ENCODE measurements around the gene DCPS.

Gene DCPS

DNA sequence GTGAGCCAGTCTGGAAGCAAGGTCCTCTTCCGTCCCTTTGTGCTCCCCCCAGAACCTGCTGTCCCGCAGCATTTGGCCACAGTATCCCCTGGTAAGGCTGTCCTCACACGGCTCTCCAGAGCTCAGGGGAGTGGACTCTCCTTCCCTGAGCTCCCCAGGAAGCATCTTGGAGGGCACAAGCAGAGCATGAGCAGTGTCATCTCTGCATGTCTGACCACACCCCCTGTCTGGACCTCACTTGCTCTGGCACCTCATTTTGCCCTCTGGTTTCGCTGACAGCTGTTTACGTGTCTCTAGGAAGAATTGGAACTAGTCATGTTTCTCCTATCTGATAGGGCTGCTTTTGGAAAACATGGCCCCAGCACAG is 15.5 kb downstream of the DCPS start:
- no peak for DNase-seq (ENCODE audit: low read depth)
- TF ChIP-seq, protein P1, sequence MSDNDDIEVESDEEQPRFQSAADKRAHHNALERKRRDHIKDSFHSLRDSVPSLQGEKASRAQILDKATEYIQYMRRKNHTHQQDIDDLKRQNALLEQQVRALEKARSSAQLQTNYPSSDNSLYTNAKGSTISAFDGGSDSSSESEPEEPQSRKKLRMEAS (IDR thresholded peaks at IDR 0.05; ENCODE audit: low read depth, low read length), result no peak
- TF ChIP-seq POLR2A (IDR thresholded peaks at IDR 0.05; ENCODE audit: extremely low read depth, insufficient read length) (no peak), MYC (IDR thresholded peaks at IDR 0.05; ENCODE audit: low read depth, low read length) (no peak)
- TF ChIP-seq, protein P2, sequence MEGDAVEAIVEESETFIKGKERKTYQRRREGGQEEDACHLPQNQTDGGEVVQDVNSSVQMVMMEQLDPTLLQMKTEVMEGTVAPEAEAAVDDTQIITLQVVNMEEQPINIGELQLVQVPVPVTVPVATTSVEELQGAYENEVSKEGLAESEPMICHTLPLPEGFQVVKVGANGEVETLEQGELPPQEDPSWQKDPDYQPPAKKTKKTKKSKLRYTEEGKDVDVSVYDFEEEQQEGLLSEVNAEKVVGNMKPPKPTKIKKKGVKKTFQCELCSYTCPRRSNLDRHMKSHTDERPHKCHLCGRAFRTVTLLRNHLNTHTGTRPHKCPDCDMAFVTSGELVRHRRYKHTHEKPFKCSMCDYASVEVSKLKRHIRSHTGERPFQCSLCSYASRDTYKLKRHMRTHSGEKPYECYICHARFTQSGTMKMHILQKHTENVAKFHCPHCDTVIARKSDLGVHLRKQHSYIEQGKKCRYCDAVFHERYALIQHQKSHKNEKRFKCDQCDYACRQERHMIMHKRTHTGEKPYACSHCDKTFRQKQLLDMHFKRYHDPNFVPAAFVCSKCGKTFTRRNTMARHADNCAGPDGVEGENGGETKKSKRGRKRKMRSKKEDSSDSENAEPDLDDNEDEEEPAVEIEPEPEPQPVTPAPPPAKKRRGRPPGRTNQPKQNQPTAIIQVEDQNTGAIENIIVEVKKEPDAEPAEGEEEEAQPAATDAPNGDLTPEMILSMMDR (IDR thresholded peaks at IDR 0.05; ENCODE audit: low read depth, low read length), result no peak
- H3K4me3 ChIP-seq (ENCODE audit: low read depth, low read length), result peak overlapping the region; percentile 7

DNA sequence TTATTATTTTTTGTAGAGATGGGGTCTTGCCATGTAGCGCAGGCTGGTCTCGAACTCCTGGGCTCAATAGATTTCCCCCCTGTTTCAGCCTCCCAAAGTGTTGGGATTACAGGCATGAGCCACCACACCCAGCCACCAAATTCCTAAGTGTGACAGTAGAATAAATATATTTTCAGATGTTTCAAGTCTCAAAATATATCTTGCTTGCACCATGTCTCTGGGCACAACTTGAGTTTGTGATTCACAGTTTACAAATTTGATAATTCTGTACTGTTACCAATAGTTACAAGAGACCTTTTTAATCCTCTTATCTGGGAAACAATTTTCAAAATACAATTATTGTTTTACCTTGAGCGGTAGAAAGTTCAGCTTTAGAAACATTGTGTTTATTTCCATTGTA is 19.1 kb downstream of the DCPS start:
- H3K4me3 ChIP-seq (ENCODE audit: low read depth, low read length), result no peak overlapping the region
- TF ChIP-seq, protein P1 (IDR thresholded peaks at IDR 0.05; ENCODE audit: low read depth, low read length), result no peak
- TF ChIP-seq, protein P2 (IDR thresholded peaks at IDR 0.05; ENCODE audit: low read depth, low read length), result no peak
- TF ChIP-seq POLR2A (IDR thresholded peaks at IDR 0.05; ENCODE audit: extremely low read depth, insufficient read length), result no peak
- TF ChIP-seq MYC (IDR thresholded peaks at IDR 0.05; ENCODE audit: low read depth, low read length), result no peak
- no peak for DNase-seq (ENCODE audit: low read depth)

DNA sequence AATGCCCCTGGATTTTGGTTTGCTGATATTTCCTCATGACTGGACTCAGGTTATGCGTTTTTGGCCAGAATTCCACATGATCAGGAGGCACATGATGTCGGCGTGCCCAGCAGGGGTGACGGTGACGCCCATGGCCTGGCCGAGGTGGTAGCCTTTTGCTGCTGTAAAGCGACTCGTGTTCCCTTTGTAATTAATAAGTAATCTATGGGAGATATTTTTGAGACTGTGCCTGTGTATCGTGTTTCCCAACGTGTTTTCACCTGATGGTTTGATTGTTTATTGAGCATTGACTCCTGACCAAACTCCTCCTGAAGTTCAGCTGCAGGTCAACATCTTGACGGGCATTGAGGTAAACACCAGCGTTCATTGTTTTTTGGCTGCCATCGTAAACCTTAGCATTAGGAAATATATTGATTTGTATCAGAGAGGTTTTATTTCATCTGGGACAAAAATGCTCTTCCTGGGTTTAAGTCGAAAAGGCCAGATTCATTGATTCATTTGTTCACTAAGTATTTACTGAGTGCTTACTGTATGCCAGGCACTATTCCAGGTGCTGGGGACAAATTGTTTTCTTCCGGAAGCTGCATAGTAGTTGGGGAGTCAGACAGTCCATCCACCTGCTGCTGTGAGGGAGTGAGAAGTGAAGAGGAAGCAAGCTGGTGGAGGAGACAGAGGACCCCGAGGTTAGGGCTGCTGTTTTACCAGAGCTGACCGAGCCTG is 23.6 kb downstream of the DCPS start:
- DNase-seq (ENCODE audit: low read depth), result no peak
- TF ChIP-seq, protein P2 (IDR thresholded peaks at IDR 0.05; ENCODE audit: low read depth, low read length), result no peak
- TF ChIP-seq, protein P1 (IDR thresholded peaks at IDR 0.05; ENCODE audit: low read depth, low read length), result no peak
- TF ChIP-seq POLR2A (IDR thresholded peaks at IDR 0.05; ENCODE audit: extremely low read depth, insufficient read length) (no peak), MYC (IDR thresholded peaks at IDR 0.05; ENCODE audit: low read depth, low read length) (no peak)
- no peak overlapping the region for H3K4me3 ChIP-seq (ENCODE audit: low read depth, low read length)

DNA sequence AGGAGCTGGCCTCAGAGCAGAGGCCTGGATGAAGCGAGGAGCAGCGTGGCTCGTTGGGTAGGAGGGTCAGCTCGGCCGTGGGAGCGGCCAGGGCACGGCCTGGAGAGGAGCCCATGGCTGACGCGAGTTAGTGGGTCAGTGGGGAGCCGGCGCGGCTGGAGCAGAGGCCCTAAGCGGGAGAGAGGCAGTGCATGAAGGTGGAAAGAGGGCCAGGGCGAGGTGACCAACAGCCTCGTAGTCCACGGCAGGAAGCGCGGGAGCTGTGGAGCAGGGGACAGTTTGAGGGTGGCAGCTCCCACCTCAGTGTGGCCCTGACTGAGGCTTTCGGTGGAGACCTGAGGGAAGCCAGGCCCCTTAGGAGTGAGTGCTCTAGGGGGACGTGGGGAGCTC is 24.1 kb downstream of the DCPS start:
- no peak overlapping the region for H3K4me3 ChIP-seq (ENCODE audit: low read depth, low read length)
- no peak for DNase-seq (ENCODE audit: low read depth)
- TF ChIP-seq, protein P1 (IDR thresholded peaks at IDR 0.05; ENCODE audit: low read depth, low read length), result no peak
- TF ChIP-seq MYC (IDR thresholded peaks at IDR 0.05; ENCODE audit: low read depth, low read length) (no peak), POLR2A (IDR thresholded peaks at IDR 0.05; ENCODE audit: extremely low read depth, insufficient read length) (no peak)
- TF ChIP-seq, protein P2 (IDR thresholded peaks at IDR 0.05; ENCODE audit: low read depth, low read length), result no peak

DNA sequence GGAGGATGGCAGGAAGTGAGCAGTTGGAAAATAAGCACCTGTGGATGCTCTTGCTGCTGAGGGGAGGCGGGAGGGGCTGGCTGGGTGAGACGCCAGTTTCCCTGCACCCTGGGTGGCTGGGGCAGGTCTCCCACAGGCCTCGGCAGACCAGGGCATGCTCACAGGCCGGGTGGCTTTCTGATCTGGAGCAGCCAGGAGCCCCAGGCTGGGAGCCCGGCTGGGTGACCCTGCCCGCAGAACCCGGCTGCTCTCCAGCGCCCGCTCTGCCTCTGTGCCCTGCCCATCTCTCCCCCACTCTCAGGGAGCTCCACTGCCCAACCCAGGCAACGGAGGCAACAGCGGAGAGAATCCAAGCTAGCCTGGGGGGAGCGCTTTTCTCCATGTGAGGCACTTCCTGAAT is 24.6 kb downstream of the DCPS start:
- H3K4me3 ChIP-seq (ENCODE audit: low read depth, low read length), result no peak overlapping the region
- DNase-seq (ENCODE audit: low read depth), result no peak
- TF ChIP-seq MYC (IDR thresholded peaks at IDR 0.05; ENCODE audit: low read depth, low read length) (no peak), POLR2A (IDR thresholded peaks at IDR 0.05; ENCODE audit: extremely low read depth, insufficient read length) (no peak)
- TF ChIP-seq, protein P1 (IDR thresholded peaks at IDR 0.05; ENCODE audit: low read depth, low read length), result no peak
- TF ChIP-seq, protein P2 (IDR thresholded peaks at IDR 0.05; ENCODE audit: low read depth, low read length), result no peak
